ENCODE results near the gene DBF4B.

Gene DBF4B

DNA sequence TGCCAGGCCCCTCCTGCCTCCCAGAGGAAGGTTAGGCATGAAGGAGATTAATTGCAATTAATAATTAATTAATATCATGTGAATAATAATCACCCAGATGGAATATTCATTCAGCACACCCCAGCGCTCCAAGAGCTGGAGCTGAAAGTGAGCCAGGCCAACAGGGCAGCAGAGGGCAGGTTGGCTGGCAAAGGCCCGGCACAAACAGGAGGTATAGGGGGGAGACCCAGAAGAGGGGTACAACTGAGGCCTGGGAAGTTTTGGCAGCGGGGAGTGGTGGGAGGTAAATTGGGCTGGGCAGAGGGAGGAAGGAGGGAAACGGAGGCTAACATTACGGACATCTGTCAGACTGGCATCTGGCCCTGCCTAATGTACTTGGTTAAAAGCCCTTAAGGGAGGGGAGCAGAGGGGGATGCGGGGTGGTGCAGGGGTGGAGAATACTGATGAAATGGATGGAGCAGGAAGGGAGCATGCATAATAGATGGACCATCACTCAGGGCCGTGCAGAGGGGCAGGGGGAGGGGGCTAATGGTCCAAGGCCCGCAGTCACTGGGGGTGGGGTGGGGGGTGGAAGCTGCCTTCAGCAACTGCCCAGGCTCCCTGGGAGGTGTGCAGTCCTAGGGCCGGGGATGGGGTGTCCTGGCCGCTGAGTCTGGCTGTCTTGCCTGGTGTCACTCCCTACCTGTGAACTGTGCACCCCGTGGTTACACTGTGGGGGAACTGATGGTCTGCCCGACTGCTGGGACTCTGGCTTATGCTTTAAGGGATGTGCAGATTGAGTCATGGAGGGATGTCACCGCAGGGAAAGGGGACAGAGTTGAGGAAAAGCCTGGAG lies 52.2 kb downstream of the DBF4B start:
- DNase-seq, result no peak

DNA sequence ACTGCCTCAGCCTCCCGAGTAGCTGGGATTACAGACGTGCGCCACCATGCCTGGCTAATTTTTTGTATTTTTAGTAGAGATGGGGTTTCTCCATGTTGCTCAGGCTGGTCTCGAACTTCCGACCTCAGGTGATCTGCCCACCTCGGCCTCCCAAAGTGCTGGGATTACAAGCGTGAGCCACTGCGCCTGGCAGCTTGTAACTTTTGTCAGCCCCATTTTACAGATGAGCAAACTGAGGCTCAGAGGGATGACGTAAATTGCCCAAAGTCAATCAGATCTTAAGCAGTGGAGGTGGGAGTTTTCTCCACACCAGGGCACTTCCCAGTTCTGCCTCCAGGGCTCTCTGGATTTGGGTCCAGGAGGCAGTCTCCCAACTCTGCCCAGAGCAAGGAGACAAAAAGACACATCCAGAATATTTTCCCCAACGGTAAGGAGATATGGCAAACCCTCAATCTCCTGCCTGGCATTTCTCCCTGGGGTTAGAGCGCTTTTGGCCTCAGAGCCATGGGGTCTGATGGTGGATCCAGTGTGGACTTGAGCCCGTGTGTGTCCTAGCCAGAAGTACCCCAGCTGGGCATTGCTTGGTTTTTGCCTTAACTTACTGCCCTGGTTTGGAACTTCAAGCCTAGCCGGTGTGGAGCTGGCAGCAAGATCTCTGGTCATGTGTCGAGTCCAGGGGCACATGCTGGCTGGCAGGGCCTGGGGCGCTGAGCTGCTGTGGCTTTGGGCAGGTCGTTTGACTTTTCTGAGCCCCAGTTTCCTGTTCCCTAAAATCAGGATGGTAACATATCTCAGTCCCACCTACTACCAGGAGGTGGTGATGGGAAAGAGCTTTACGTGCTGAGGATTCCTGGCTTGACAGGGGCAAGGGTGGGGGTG lies 53.7 kb downstream of the DBF4B start:
- no peak for DNase-seq

DNA sequence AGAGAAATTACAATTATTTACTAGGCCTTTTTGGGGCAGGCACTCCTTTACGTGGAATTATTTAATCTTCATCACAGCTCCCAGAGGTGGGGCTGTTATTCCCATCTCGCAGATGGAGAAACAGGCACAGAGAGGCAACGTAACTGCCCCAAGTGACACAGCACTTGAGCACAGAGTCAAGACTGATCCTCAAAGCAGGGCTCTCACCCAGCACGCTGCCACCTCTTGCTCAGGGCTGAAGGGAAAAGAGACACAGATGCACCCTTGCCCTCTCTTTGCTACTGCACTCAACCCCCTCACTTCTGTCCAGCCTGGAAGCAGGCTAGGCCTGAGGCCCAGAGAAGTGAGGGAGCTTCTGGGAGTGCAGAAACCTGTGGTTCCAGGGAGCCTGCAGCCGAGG lies 54.7 kb downstream of the DBF4B start:
- no peak for DNase-seq

DNA sequence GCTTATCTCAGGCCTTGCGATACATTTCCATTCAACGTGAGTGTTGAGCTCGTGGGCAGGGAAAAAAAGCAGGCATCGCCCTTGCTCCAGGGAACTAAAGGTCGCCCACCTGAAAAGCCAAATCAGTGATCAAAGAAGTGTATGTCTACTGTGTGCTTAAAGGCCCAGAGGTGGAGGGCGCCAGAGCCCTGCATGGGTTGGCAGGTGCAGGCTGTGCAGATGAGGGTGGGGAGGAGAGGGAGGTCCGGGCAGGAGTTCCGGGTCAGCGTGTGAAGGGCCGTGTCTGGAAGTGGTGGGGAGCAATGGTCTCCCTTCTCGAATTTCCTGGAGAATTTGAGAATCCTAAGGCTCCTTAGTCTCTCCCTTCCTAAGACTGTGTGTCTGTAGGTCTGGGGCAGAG lies 57.5 kb downstream of the DBF4B start:
- DNase-seq, result no peak

DNA sequence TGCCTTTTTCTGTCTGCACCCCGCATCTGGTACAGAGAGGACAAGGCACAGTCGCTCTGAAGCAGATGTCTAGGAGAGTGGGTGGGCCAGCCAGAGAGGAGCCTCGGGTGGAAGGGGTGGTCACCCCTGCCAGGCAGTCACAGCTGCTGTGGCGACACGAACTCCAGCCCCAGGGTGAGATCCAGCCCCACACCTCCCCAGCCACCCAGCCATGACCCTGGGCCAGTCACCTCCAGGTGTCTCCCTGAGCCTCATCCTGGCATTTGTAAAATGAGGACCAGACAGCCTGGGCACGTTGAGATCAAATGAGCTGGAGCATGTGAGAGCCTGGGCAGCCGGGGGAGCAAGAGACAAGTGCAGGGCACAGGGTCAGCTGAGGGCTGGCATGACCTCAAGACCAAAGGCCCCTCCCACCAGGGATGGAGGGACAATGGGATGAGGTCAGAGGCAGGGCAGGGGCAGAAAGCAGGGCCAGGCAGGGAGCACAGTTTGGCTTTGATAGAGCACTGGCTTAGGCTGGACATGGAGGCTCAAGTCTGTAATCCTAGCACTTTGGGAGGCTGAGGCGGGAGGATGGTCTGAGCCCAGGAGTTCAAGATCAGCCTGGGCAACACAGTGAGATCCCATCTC lies 58.1 kb downstream of the DBF4B start:
- DNase-seq, result no peak

DNA sequence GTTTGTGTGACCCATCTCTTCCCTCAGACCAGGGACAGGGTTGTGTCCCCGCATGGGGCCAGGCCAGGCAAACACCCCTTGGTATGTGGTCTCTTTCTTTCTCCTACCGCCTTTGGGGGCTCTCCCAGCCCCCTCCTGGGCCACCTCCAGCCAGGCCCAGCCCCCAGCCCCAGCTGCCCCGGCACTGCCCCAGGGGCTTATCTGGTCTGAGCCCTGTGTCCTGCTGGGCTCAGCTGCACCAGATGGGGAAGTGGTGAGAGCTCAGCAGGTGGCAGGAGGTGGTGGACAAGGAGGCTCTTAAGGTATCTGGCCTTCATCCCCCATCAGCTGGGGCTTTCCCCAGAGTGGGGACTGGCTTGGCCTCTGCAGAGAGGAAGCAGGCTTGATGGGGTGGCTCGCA lies 59.0 kb downstream of the DBF4B start:
- DNase-seq, result peak; percentile 81

DNA sequence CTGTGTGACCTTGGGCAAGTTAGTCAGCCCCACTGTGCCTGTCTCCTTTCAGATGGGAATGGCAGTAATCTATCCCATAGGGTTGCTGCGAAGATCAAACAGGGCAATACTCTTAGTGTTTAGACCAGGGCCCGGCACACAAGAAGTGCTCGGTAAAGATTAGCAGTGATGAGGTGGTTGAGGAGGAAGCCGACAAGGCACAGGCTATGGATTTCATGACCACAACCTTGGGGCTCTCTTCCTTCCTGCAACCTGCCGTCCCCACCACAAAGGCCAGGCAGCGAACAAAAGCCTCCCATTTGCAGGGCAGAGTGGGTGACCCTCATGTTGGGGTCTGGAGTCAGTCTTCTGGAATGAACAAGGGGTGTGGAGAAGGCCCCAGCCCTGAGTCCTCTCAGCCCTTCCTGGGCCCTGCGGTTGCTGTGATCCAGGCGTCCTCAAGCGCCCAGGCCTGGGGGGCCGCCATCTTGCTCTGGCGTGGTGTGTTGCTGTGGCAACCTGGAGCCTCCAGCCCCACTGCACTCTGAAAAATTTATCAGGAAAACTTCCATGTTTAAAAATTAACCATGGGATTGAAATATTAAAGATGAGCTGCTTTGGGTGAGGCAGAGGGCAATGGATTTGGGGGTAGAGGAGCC lies 60.2 kb downstream of the DBF4B start:
- no peak for DNase-seq

DNA sequence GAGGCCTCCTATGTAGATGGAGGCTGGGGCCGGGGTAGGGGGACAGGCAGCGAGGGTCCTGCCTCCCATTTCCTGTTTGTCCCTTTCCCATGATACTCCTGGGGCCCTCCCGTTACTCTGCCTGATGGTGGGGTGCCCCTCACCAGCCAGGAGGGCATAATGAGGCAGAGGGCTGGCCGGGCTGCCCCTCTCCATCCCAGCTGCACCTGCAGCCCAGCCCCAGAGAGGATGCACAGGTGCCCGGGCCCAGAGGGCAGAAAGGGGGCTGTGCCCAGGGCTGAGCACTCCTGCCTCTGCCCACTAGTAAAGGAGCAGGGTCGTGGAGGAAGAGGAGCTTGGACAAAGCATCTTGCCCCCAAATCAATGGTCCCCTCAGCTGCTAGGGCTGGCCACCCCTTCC lies 60.8 kb downstream of the DBF4B start:
- DNase-seq, result no peak

DNA sequence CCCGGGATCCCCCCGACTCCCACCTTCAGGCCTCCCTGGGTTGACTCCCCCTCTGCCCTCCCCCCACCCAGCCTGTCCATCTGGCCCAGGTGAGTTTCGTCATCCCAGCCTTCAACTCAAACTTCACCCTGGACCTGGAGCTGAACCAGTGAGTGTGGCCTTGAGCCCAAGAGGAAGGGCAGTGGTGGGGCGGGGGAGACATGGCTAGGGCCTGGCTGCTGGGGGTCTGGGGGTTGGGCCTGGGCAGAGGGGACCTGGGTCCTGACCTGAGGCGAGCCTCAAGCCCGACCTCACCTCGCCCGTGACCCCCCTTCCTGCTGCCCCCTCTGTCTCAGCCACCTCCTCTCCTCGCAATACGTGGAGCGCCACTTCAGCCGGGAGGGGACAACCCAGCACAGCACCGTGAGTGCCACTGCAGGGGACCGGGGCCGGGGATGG lies 61.2 kb downstream of the DBF4B start:
- no peak for DNase-seq

DNA sequence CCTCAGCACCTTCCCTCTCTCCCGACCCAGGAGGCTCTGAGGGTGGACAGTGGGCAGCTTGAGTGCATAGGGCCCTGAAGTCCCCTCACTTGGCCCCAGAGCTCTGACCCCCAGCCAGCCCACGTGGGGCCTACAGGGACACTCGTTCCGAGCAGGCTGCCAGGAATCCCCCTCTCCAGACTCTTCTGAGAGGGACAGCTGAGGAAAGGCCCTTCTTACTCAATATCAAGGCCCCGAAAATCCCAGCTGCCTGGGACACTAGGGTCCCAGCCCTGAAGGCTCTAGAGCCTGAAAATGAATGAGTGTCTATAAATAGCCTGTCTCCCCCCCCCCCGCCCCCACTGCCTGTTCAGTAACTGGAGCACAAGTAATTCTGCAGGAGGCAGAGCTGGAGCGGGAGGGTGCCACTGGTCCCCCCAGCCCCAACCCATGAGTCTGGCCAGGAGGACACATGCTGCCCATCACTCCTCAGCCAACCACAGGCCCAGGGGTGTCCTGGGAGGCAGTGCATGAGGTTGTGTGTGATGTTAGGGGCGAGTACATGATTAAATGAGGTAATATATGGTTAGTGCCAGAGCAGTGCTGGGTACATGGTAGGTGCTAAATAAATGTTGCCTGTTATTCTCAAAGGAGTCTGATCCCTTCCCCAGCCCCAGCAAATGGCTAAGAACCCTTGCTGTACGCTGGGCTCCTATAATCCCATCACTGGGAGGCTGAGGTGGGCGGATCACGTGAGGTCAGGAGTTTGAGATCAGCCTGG lies 61.9 kb downstream of the DBF4B start:
- no peak for DNase-seq

DNA sequence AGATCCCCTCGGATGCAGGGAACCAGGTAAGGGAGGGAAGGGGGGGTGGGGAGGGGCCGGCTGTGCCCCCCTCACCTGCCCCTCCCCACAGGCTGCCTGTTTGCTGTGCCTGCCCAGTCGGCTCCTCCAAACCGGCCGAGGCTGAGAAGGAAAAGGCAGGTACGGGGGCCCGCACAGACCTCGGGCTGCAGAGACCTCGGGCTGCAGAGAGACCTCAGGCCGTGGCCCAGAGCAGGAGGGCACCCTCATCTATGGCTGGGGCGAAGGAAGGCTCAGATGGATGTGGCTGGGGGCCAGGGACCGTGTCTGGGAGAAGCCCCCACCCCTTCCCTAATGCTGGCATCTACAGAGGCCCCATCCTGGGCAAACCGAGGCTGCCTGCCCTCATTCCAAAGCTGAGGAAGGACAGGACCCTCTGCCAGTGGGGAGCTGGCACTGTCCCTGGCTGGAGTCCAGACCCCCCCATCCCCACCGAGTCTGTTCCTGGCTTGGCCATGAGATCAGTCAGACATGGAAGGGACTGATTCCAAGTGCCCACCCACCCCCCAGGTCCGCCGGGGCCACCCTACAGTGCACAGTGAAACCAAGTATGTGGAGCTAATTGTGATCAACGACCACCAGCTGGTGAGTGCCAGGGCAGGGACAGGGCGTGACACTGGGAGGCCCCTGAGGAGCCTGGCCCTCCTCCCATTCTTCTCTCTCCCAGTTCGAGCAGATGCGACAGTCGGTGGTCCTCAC lies 64.0 kb downstream of the DBF4B start:
- DNase-seq, result no peak

DNA sequence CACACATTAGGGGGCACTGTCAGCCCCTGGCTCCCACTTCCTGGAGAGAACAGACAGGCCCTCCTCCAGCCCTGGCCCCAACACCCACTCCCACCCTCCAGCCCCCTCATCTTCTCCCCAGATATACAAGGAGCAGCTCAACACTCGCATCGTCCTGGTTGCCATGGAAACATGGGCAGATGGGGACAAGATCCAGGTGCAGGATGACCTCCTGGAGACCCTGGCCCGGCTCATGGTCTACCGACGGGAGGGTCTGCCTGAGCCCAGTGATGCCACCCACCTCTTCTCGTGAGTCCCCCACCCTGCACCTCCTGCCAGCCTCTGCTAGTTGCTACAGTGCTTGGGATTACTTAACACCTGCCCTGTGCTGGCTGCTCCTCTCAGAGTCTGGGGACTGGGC lies 64.7 kb downstream of the DBF4B start:
- no peak for DNase-seq

DNA sequence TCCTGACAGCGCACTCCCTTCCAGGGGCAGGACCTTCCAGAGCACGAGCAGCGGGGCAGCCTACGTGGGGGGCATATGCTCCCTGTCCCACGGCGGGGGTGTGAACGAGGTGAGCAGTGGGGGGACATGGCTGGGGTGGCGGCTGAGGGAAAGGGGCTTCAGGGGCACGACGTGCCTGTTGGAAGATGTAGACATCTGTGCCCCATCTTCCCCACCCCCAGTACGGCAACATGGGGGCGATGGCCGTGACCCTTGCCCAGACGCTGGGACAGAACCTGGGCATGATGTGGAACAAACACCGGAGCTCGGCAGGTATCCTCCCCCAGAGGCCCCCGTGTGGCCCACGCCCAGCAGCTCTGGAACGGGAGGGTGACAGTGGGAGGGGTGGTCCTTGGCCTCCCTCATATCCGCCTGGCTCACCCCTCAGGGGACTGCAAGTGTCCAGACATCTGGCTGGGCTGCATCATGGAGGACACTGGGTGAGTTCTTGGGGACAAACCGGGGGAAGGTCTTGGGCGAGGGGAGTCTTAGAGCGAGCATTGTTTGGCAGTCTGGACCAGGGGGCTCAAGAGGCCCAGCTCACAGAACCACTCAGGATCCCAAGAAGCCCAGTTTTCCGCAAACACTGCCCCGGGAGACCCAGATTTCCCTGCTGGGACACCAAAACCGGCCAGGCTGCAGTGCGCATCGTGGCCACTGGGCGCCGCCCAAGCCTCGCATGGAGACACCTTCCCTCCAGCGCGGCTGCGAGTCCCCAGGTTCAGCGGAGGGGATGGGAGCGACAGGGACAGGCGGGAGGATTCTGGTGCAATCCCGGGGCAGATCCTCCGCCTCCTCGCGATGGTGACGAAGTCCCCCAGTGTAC lies 66.0 kb downstream of the DBF4B start:
- DNase-seq, result peak; percentile 80

DNA sequence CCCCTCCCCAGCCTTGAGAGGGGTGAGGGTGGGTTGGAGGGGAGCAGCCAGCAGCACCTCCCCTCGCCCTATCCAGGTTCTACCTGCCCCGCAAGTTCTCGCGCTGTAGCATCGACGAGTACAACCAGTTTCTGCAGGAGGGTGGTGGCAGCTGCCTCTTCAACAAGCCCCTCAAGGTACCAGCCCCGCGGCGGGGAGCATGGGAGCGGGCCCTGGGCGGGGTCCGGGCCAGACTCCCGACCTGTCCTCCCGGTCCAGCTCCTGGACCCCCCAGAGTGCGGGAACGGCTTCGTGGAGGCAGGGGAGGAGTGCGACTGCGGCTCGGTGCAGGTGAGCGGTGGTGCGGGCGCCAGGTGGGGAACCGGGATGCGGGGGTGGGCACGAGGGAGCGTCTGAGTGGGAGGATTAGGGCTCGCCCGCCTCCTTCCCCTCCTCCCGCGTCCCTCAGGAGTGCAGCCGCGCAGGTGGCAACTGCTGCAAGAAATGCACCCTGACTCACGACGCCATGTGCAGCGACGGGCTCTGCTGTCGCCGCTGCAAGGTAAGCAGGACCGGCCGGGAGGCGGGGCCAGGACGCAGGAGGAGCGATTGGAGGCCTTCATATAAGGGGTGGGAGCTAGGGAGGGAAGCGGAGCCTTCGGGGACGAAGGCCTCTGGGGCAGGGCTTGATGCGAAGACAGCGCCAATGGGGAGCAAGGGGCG lies 66.8 kb downstream of the DBF4B start:
- DNase-seq, result peak; percentile 99

DNA sequence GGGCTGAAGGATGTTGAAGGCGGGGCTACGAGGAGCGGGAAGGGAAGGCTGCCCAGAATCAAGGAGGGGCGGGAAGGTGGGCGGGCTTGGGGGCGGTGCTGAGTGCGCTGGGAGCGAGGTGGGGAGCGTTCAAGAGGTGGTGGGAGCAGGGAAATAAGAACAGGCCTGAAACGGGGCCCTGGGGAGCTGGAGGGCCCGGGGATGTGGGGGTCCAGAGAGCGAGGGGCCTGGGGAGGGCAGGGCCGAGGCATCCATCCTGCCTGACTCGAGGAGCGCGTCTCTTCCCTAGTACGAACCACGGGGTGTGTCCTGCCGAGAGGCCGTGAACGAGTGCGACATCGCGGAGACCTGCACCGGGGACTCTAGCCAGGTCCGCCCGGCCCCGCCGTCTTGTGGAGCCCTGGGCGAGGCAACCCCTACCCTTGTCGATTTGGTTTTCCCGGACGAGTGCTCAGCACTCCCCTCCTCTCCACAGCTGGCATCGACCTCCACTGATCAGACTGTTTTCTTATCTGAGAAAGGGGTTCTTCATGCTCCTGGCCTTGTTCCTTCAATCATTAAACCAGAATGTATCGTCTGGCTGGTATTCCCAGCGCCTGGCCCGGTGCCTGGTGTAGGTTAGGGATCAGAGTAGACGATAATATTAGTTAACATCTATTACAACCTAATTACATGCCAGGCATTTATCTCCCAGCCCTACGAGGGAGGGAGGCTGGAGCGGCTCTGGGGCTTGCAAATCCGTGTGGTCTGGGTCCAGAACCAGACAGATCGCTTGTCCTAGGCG lies 67.6 kb downstream of the DBF4B start:
- DNase-seq, result peak; percentile 75

DNA sequence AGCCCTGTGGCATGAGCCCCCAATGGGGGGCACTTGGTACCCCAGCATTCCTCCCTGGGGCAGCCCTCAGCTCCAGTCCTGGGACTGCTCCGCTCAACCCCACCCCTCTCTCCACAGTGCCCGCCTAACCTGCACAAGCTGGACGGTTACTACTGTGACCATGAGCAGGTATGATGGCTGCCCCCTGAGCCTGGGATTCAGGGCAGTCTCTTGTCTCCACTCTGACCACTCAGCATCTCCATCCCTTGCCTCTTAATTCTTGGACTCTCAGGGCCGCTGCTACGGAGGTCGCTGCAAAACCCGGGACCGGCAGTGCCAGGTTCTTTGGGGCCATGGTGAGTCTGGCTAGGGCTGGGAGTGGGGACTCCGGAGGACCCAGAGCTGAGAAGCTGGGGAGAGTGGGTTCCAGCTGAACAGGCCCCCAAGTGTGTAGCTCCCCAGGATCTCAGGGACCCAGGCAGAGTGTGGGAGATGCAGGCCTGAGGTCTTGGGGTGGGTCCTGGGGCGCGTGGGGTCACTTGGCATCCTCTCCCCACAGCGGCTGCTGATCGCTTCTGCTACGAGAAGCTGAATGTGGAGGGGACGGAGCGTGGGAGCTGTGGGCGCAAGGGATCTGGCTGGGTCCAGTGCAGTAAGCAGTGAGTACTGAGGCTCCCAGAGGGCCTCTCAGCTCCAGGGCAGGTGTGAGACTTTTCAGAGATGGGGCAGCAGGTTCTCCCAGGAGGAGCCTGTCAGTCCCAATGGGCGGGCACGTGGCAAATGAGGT lies 68.3 kb downstream of the DBF4B start:
- no peak for DNase-seq

DNA sequence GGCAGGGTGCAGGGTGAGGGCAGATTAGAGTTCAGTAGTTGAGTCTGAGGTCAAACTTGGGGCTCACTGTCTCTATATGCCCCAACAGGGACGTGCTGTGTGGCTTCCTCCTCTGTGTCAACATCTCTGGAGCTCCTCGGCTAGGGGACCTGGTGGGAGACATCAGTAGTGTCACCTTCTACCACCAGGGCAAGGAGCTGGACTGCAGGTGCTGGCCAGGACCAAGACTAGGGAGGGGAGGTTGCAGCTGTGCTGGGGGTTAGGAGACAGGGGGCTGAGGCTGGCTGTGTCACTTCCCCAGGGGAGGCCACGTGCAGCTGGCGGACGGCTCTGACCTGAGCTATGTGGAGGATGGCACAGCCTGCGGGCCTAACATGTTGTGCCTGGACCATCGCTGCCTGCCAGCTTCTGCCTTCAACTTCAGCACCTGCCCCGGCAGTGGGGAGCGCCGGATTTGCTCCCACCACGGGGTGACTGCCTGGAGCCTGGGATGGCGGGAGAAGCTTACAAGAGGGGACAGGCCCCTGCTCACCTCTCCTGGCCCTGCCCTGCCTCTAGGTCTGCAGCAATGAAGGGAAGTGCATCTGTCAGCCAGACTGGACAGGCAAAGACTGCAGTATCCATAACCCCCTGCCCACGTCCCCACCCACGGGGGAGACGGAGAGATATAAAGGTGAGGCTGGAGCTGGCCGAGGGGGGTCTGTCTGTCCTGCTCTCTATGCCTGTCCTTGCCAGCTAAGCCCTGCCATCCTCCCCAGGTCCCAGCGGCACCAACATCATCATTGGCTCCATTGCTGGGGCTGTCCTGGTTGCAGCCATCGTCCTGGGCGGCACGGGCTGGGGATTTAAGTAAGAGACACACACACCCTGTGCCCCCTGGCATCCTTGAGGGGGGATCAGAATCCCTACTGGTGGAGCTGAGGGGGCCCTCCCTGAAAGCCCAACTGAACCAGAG lies 69.2 kb downstream of the DBF4B start:
- DNase-seq, result no peak
